Adipocyte (in vitro differentiated cells): Measurements from ENCODE around the gene FBXO44.

Experiments
- DNase-seq: peaks from one replicate; pipeline ENCODE4 v3.0.0-alpha.2; 2015; ENCODE audit warnings: low read depth
- H3K27me3 ChIP-seq: replicated peaks from 2 replicates; pipeline ENCODE4 v1.7.0; 2013; ENCODE audit warnings: mild to moderate bottlenecking, low read length, moderate library complexity; ENCODE audit not compliant: control insufficient read depth, insufficient read depth
- H3K36me3 ChIP-seq: 2 replicates; pipeline ENCODE4 v1.7.0; 2013; ENCODE audit warnings: low read length, mild to moderate bottlenecking, moderate library complexity; ENCODE audit not compliant: control insufficient read depth, insufficient read depth, severe bottlenecking
- H3K4me1 ChIP-seq: 2 replicates; pipeline ENCODE4 v1.7.0; 2013; ENCODE audit warnings: mild to moderate bottlenecking, low read length, moderate library complexity; ENCODE audit not compliant: control insufficient read depth, insufficient read depth
- H3K4me3 ChIP-seq: 2 replicates; pipeline ENCODE4 v1.7.0; 2013; ENCODE audit warnings: mild to moderate bottlenecking, low read length, moderate library complexity
- H3K9ac ChIP-seq: 2 replicates; pipeline ENCODE4 v1.7.0; 2013; ENCODE audit warnings: mild to moderate bottlenecking, low read length, moderate library complexity
- H3K9me3 ChIP-seq: 2 replicates; pipeline ENCODE4 v1.7.0; 2013; ENCODE audit warnings: mild to moderate bottlenecking, low read length, moderate library complexity; ENCODE audit not compliant: control insufficient read depth

FBXO44 gene

DNA sequence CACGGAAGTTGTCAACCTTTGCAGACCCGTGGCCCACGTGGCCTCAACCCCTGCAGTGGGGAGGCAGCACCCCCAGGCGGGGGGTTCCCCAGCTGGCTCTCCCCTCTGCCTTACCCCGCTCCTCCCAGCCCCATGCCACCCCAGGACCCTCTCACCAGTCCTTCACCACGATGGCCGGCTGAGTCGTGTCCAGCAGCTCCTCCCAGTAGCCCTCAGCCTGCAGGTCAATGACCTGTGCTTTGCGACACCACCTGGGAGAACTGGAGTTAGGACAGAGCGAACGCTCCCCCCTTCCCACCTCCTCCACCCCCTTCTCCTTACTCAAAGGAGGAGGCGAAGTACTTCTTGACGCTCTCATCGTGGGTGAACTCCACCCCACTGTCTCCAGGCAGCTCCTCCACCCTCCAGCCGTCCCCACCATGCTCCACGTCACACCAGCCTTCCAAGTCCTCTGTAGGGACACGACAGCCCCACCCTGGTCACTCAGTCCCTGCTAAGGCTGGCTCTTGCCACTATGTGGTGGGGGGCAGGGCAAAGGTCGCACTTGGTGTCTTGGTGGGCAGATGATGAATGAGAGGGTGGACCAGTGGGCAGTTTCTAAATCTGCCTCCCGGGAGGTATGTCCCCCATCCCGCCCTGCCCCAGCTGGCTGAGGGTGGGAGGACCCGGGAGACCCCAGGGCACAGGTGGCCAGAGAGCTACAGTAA, 4.9 kb upstream of the FBXO44 start:
- Histone ChIP-seq H3K36me3 (no peaks in the 10 kb centered on the region), H3K27me3 (peaks cover 25% of the 10 kb centered on the region), H3K9ac (no peak overlapping the region), H3K9me3 (no peaks in the 10 kb centered on the region), H3K4me3 (no peak overlapping the region), H3K4me1 (peaks cover 6% of the 10 kb centered on the region)
- DNase-seq = no peak

DNA sequence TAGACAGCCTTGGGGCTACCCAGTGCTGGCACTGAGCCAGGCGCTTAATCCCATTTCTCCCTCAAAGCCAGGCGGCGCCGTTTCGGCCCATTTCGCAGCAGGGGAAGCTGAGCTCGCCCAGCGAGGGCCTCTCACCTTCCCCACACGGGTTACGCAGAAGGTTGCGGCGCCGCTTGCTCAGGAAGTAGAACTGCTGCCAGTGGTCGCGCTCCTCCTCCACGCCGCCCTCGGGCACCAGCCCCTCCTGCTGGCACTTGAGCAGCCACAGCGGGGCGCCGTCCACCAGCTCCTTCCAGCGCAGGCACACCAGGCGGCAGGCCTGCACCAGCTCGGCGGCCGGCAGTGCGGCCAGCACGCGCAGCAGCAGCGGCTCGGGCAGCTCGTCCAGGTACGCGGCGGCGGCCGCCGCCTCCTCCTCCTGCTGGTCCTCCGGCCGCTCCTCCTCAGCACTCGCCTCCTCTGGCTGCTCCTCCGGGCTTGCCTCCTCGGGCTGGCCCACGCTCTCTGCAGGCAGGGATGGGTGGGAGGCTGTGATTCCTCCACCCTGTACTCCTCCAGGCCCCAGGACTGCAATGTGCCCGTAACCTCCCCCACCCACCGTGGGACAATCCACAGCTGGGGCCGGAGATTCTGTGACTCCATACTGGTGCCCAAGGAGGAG, 4.2 kb upstream of the FBXO44 start:
- peaks cover 25% of the 10 kb centered on the region for H3K27me3 ChIP-seq
- no peak overlapping the region for H3K9ac ChIP-seq
- no peaks in the 10 kb centered on the region for H3K9me3 ChIP-seq
- H3K36me3 ChIP-seq = no peaks in the 10 kb centered on the region
- H3K4me3 ChIP-seq = no peak overlapping the region
- DNase-seq = peak; percentile 82
- peaks cover 6% of the 10 kb centered on the region for H3K4me1 ChIP-seq

GRCh38 chr1:11651017-11651416, 3.7 kb upstream of the FBXO44 start:
- Histone ChIP-seq H3K4me3 (no peak overlapping the region), H3K9ac (no peak overlapping the region), H3K9me3 (no peaks in the 10 kb centered on the region), H3K36me3 (no peaks in the 10 kb centered on the region), H3K4me1 (peaks cover 6% of the 10 kb centered on the region), H3K27me3 (peaks cover 25% of the 10 kb centered on the region)
- no peak for DNase-seq

GRCh38 chr1:11652203-11652780, 2.4 kb upstream of the FBXO44 start:
- peaks cover 6% of the 10 kb centered on the region for H3K4me1 ChIP-seq
- no peak overlapping the region for H3K4me3 ChIP-seq
- H3K9me3 ChIP-seq = no peaks in the 10 kb centered on the region
- H3K27me3 ChIP-seq = peaks cover 15% of the 10 kb centered on the region
- no peaks in the 10 kb centered on the region for H3K36me3 ChIP-seq
- DNase-seq = no peak
- no peak overlapping the region for H3K9ac ChIP-seq

- H3K4me3 ChIP-seq = no peak overlapping the region
- H3K27me3 ChIP-seq = peaks cover 14% of the 10 kb centered on the region
- no peak for DNase-seq
These were observed 1.4 kb upstream of the FBXO44 start for GRCh38 chr1:11653101-11653860.

DNA sequence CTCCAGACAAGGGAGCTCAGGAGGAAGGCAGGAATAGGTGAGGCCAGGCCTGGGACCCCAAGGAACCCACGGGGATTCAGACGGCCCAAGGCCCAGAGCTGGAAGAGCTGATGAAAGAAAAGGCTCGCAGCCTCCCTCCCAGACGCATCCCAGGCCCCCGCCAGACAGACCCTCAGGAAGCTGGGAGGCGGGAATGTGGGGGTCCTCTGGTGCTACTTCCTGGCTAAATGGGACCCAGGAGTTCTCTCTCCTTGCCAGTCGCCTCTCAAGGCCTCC, 878 bp upstream of the FBXO44 start:
- Histone ChIP-seq H3K9me3 (no peaks in the 10 kb centered on the region), H3K9ac (no peak overlapping the region), H3K4me1 (peaks cover 6% of the 10 kb centered on the region), H3K36me3 (no peaks in the 10 kb centered on the region), H3K27me3 (peaks cover 14% of the 10 kb centered on the region), H3K4me3 (peak overlapping the region; percentile 37)
- no peak for DNase-seq

More at GRCh38 chr1:11653101-11653860, 1.4 kb upstream of the FBXO44 start:
- H3K4me1 ChIP-seq = peaks cover 6% of the 10 kb centered on the region
- no peaks in the 10 kb centered on the region for H3K36me3 ChIP-seq
- H3K9ac ChIP-seq = no peak overlapping the region
- no peaks in the 10 kb centered on the region for H3K9me3 ChIP-seq

- DNase-seq = no peak
- H3K4me1 ChIP-seq = no peaks in the 10 kb centered on the region
- H3K4me3 ChIP-seq = peak overlapping the region; percentile 73
- H3K9me3 ChIP-seq = no peaks in the 10 kb centered on the region
- peaks cover 7% of the 10 kb centered on the region for H3K27me3 ChIP-seq
- H3K36me3 ChIP-seq = no peaks in the 10 kb centered on the region
- H3K9ac ChIP-seq = peak overlapping the region; percentile 68
These were observed 497 bp downstream of the FBXO44 start for GRCh38 chr1:11654939-11655808.

DNA sequence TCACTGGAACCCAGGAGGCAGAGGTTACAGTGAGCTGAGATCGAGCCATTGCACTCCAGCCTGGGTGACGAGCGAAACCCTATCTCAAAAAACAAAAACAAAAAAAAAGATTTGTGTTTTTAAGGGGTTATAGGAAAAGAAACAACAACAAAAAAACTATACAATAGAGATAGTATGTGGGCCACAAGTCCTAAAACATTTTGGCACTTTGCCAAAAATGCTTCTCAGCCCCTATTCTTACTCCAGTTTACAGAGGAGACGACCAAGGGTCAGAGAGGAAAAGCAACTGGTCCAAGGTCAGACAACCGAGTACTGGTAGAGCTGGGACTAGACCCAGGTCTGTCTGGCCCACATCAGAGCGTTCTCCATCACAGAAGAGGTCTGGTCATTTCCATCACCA, 3.0 kb downstream of the FBXO44 start:
- Histone ChIP-seq H3K4me1 (no peaks in the 10 kb centered on the region), H3K4me3 (no peak overlapping the region), H3K36me3 (no peaks in the 10 kb centered on the region), H3K9me3 (no peaks in the 10 kb centered on the region), H3K9ac (no peak overlapping the region), H3K27me3 (no peaks in the 10 kb centered on the region)
- no peak for DNase-seq

GRCh38 chr1:11658542-11658941, 3.9 kb downstream of the FBXO44 start:
- H3K4me3 ChIP-seq = no peak overlapping the region
- no peaks in the 10 kb centered on the region for H3K4me1 ChIP-seq
- H3K27me3 ChIP-seq = no peaks in the 10 kb centered on the region
- no peaks in the 10 kb centered on the region for H3K9me3 ChIP-seq
- DNase-seq = no peak
- no peak overlapping the region for H3K9ac ChIP-seq
- no peaks in the 10 kb centered on the region for H3K36me3 ChIP-seq

DNA sequence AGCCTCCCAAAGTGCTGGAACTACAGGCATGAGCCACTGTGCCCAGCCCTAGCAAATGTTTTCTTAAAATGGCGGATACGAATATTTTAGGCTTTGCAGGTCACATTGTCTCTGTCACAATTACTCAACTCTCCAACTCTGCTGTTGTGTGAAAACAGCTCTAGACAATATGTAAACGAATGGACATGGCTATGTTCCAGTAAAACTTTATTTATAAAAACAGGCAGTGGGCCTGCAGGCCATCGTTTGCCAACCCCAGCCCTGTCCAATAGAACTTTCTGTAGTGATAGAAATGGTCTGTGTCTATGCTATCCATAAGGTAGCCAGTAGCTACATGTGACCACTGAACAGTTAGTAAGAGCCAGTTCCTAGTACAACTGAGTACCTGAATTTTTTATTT, 5.1 kb downstream of the FBXO44 start:
- DNase-seq = no peak

More for the DNA sequence above, 5.1 kb downstream of the FBXO44 start:
- no peak overlapping the region for H3K9ac ChIP-seq
- H3K27me3 ChIP-seq = no peaks in the 10 kb centered on the region
- no peaks in the 10 kb centered on the region for H3K36me3 ChIP-seq
- no peaks in the 10 kb centered on the region for H3K9me3 ChIP-seq
- H3K4me1 ChIP-seq = no peaks in the 10 kb centered on the region
- no peak overlapping the region for H3K4me3 ChIP-seq
